Stimulated activated CD8-positive, alpha-beta memory T cell treated with anti-CD3 and anti-CD28 coated beads, Interleukin-12 subunit alpha, Interleukin-12 subunit beta, amount 100 ng/mL, for 4 hours (primary cell): ENCODE measurements around the gene HEYL.

ENCODE experiments used
- DNase-seq: peaks from one replicate; pipeline ENCODE4 v3.0.0-alpha.2; 2020; ENCODE audit warnings: low read depth

The HEYL gene

DNA sequence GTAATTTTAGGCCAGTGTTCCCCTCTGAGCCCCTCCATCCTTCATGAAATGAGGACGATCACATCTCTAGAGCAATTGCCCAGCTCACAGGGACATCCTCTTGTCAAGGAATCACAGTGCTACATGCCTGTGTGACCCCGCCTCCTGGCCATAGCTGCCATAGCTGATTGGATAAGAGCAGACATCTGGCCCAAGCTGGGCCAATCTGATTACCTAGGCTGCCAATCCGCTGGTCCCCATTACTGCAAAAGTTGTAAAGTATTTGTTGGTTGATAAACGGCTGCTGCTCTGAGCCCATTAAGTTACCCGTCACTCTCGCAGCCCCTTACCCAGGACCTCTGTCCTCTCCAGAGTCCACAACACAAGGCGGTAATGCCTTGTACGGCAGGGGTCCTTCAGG, 24.1 kb upstream of the HEYL start:
- DNase-seq = no peak

DNA sequence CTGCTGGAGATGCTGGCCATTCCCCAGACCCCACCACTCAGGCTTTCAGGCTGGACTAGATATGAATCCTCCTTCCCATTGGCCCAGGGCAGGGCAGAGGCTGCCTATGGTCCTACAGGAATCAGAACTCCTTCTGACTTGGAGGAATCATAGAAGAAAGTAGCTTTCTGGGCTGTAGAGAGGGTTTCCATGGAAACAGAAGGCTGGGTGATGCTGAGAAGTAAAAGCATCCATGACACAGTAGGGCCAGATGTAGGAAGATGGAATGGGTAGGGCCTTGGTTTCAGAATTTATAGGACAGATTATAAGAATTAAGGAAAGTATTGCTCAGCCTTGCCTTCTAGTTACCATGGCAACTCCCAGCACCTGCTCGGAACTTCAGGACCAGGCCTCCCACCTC, 23.4 kb upstream of the HEYL start:
- no peak for DNase-seq

DNA sequence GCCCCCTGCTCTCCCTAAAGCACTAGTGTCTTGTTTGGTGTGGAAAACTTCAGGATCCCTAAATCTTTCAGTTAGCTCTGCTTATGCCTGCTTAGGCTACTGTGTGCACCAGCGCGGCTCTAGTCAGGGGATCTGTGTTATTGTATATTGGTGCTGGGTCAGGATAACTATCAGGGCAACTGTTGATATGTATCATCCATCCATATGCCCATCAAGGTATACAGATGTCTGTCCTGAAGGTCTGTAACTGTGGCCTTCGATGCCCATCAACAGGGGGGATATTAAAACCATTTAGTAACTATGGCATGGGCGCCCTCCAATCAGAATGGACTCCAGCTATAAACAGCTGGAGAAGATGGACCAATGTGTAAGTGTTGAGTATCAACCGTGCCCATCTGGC, 20.1 kb upstream of the HEYL start:
- DNase-seq = no peak

DNA sequence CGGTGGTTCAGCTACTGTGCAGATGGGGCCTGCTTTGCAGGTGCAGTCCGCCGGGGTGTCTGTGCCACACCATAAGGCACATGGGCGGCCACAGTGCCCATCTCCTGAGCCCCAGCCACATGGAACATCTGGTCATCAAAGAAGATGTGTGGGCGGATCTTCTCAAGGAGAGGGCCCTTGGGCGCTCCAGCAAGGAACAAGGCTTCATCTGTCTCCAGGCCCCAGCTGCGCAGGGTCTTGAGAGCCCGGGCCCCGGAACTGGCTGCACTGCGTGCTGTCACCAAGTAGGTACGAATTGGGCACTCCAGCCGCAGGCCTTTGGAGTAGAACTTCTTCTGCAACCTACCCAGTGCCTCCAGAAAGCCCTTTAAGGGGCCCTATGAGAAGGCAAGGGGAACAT, 19.7 kb upstream of the HEYL start:
- DNase-seq = no peak

DNA sequence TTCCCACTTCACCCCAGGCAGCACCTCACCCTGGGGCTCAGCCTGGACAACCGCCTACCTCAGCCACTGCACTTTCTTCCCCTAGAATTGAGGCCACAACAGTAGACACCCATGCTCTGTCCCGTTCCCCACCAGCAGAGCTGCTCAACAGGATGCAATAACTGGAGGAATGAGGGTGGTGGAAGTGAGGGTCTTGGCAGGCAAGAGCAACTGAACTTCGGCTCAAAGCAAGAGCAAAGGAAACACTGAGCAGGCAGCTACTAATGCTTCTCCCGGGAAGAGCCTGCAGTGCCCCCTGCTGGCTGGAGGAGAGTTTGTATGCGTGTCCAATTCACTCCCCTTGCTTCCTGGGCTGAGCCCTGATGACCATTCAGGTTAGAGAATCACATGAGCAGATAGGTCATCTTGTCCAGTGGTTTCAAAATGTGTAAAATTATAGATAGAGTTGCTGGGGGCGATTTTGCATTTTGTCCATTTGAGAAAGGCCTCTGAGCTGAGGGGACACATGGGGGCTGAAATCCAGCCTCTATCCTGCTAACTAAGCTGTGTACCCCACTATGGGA, 18.6 kb upstream of the HEYL start:
- no peak for DNase-seq

DNA sequence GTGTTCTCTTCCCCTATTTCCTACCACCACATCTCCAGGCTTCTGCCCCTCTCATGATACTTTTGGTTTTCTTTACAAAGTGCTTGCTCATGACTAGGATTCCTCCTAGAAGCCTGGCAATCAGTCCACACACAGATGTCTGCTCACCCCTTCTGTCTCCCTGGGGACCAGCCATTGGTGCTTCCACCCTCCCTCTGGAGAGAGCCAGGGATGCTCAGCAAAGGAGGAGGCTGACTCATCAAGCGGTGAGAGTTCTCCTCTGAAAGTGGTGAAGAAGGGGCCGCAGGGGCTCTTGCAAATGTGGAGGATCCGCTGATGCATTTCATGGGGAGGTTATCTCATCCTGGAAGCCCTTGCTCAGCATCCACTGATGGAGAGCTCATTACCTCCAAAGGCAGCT, 18.0 kb upstream of the HEYL start:
- no peak for DNase-seq

DNA sequence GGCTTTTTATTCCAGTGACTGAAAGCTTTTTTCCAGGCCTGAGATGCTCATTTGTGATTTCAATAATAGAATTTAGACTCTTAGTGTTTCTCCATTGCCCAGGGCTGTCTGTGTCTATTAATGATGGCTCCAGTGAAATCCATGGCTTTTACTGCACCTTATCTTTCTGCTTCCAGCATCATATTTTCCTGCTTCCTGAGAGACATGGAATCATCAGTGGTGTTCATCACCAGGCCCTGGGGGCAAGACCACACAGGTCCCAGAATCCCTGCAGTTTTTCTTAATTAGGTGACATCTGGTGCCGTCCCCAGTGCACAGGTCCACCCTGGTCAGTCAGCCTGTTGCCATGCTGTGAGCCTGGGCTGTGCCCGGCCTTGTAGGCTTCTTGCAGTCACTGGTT, 16.9 kb upstream of the HEYL start:
- no peak for DNase-seq

DNA sequence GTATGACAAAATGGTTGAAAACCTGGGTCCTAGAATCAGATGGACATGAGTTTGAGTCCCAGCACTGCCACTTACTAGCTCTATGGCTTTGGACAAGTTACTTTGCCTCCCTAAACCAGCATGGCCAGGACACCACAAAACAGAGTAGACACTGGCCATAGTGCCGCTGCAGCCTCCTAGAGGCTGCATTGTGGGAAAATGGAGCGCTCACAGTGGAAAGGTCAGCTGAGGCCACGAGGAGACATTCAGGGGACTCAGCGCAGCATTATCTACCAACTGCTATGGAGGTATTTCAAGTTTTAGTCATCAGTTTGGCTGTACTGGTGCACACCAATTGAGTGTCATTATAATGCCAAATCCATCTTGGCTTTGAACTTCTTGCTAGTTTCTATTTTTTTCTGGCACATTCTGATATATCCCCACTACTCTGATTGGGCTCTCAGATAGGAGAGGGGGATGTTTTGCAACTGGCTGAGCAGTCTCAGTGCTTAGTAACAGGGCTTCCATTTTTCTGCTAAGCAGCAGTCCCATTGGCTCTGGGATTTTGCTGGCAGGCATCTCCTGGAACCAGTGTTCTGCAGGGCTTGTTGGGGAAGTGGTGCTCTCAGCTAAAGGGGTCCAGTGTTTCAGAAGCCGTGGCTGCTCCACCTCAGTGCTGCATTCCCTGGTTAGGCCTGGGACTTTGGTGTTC, 16.3 kb upstream of the HEYL start:
- DNase-seq = no peak

DNA sequence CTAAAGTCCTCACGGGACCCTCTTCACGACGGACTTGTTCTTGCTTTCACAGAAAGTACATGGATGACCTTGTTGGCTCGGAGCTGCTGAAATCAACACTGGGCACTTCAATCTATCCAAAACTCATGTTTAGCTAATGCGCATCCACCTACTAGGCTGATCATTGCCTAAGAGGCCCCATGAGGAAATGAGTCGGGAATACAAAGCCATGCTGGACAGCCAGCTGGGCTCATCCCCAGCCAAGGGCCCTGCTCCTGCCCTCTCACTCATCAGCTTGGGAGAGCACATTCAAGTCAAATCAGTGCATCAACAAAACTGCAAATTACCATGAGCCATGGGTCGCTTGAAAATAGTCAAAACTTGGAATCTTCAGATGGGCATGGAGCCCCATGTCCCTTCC, 14.8 kb upstream of the HEYL start:
- DNase-seq = no peak

DNA sequence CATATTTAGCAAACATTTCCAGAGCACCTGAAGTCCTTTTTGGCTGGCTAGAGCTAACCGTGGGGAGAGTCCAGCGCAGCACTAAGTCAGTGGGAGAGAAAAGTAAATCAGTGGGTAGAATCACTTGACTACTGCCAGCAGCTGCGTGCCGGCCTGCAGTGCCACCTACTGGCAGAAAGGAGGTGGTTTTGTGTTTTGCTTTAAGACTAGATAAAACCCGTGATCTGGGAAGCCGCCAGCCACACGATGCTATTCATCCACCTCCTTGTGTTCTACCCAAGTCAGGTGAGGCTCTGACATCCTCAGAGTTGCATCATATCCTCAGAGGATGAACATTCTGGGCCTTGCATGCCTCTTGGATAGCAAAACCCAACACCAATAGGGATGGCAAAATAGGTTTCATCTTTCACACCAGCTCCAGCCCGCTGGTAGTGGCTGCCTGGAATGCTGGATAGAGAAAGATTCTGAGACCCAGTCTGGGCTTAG, 14.1 kb upstream of the HEYL start:
- DNase-seq = peak; percentile 47

DNA sequence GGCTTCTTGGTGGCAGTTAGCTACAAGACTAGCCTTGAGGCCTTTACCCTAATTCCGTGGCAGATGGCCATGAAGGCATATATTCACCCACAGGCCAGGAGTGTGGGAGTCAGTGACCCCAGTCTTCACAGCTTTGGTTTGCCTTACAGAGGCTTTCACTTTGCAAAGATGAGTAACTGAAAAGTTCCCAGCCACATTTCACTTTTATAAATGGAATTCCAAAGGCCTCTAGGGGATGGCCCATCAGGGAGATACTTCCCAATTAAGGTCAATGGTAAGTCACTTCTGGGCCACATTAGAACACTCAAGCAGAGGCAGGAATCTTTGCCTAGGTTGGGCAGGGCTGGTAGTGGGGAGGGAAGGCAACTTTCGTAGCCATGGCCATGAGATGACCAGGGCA, 13.1 kb upstream of the HEYL start:
- DNase-seq = no peak

DNA sequence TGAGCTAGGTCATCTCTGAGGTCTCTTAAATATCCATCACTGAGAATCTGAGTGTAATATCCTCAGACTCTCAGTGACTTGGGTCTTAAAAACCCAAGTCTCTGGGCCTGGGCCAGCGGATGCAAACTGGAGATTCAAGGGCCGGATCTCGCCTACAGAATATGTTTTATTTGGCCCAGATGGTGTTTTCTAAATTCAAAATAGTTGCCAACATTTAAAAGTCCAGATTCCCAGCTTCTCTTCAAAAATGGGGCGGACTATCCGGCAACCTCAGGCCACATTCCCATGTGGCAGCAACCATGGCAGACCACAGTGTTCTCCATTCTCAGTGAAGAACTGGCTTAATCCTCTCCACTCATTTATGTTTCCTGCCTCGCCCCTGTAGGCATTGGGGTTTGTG, 12.7 kb upstream of the HEYL start:
- no peak for DNase-seq

DNA sequence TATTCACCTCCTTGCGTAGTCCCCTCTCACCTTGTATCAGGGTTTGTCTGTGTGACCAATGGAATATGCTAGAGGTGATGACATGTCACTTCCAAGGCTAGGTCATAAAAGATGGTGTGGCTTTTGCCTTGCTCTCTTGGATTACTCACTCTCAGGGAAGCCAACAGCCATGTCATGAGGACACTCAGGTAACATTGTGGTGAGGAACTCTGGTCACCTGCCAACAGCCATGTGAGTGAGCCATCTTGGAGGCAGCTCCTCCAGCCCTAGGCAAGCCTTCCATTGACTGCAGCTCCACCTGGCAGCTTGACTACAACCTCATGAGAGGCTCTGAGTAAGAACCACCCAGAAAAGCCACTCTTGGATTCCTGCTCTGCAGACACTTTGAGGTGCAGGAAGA, 11.0 kb upstream of the HEYL start:
- DNase-seq = no peak

DNA sequence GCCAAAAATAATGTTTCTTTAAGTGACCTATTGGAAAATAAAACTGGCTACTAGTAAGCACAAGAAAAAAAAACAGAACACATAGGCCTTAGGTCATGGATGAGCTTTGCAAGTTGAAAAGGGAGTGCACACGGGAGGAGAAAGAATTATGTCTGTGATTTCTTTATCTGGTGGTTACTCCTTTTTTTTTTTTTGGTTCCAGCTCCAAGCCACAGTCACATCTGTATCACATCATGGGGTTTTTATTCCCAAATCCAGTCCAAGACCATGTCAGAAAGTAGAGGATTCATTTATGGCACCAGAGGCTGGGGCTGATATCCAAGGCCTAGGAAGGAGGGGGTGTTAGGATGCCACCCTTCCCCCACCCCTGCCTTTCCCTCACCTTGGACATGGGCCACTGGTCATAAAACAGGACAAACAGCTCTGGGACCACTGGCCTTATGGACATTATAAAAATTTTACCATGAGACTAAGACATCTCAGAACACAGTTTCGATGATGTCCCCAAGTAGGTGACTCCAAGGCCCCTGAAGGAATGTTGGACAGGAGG, 10.3 kb upstream of the HEYL start:
- no peak for DNase-seq

DNA sequence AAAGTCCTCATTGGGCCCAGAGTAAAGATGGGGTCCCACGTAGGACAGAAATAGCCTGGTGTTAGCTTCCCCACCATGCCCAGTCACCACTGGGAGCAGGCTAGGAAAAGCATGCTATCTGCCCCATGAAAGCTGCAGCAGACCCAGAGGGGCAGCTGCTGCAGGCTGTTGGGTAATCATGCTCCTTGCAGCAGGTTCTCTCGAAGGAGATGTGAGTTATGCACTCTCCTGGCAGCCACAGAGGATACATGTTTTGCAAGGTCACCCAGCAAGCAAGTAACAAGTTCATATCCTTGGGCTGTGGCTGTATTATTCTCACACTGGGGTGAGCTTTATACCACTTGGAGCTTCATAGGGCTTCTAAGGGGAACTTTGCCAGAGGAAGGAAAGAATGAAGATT, 9.1 kb upstream of the HEYL start:
- no peak for DNase-seq

DNA sequence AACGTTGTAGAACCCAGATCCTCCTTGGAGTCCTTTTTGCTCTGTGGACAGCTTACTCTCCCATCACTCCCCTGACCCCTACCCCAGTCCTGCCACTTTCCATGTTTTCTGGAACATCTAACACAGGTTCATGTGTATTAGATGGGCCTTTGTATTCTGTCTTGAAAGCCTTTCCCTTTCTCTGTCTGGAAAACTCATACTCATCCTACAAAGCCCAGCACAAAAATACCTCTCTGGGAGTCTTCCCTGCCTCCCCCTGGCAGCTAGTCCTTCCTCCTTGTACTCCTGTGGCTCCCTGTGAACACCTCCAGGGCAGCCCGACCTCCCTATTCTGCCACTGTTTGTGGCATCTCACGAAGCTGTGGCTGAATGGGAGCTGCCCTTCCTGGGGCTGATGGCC, 7.8 kb upstream of the HEYL start:
- DNase-seq = no peak

DNA sequence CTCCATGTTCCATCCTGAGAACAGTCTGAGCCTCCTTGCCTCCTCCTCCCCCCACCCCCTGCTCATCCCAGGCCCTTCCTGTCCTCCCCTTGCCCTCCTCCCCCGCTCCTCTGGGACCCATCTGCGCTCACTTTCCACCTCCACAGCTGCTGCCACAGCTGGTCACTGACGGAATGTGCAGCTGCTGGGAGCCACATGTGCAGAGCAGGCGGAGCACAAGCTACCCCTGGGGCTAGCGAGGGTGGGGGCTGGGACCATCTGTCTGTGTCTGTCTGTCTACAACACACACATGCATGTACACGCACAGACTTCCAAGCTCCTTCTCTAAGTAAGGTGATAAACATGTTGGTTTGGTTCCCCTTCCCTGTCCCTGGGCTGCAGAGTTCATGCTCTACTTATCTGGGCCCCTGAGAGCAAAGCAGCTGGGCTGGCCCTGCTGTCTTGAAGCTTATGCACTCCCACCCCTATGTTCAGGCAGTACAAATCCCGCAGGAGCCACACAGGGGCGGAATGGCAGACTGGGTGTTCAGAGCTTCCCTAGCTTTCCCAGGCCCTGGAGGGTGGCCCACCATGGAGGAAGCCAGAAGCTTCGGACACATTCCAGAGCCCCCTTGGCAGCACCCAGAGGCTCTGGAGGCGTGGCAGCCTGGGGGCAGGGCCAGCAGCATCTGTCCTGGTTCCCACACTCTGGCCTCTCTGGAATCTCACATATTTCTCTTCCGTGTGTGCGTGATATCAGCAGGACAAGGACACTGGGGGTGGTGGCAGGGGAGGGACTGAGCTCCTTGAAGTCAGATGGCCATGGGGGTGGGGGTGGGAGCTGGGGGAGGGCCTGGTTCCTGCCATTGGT, 7.0 kb upstream of the HEYL start:
- no peak for DNase-seq

DNA sequence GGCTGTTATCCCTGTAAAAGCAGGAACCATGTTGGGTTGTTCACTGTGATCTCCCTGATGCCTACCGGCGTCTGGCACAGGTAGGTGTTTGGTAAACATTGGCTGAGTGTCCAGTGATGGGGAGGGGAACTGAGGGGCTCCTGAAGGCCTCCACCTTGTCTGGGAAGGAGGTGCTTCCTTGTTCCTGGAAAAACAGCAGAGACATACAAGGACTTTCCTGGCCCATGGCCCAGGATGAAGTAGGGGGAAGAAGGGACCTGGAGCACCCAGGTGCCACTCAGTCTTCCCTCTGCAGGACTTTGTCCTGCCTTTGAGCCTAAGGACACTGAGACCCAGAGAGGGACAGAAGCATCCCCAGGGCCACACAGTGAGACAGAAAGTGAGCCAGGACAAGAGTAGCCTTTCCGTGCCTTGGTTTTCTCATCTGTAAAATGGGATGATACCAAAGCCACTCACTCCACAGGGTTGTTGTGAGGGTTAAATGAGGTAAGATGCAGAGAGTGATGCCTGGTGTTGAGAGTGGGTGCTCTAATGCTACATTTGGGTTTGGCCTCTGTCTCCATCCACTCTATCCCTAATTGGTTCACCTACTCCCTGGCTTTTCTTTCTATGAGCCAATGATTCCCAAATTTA, 6.1 kb upstream of the HEYL start:
- no peak for DNase-seq

DNA sequence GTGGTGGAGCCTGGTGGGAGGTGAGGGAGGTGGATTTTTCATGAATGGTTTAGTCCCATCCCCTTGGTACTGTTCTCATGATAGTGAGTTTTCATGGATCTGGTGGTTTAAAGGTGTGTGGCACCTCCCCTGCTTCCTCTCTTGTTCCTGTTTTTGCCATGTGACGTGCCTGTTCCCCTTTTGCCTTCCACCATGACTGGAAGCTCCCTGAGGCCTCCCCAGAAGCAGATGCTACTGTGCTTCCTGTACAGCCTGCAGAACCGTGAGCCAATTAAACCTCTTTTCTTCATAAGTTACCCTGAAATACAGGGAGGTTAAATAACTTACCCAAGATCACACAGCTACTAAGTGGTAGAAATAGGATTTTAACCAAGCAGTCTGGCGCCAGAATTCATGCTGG, 4.3 kb upstream of the HEYL start:
- DNase-seq = no peak

DNA sequence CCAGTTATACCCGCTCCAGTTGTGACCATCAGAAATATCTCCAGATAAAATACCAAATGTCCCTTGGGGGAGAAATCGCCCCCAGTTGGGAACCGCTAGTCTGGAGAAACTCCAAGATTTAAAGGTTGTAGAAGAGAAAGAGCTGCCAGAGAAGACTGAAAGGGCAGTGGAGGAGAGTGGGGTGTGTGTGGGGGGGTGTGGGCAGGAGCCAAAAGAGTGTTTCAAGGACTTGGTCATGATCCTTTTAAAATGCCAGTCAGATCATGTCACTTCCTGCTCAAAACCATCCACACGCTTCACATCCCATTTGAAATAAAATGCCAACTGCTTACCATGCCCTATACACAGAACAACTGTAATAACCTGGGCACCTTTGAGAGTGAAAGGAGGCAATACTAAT, 3.4 kb upstream of the HEYL start:
- no peak for DNase-seq

DNA sequence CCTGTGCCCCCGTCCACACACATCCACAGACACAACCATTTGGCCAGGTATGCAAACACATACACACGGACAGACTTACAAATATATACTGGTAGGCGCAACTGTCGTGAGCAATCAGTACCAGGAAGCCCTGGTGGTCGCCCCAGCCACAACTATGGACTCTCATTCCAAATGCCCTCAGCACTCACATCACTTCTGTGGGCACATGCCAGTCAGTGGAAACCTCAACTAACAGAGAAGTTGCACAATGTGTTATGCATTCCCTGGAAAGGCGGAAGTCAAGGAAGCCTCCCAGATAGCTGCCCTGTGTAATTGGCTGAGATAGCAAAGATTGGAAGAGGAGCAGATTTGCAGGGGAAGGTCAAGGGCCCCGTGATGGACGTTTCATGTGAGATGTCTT, 1.4 kb upstream of the HEYL start:
- no peak for DNase-seq

DNA sequence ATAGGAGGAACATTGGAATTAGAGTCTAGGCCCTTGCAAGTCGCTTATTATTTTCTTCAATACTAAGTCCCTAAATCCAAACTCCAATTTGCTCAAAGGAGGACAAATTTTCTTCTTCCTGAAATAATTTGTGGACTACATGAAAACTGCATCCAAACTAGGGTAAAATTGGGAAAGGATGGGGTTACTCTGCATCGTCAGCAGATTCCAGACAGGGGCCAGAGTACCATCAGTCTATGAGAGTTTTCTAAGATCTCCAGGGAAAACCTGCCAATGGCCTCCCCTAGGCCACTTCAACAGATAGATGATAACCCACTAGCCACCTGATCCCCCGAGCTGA, 508 bp downstream of the HEYL start:
- no peak for DNase-seq

DNA sequence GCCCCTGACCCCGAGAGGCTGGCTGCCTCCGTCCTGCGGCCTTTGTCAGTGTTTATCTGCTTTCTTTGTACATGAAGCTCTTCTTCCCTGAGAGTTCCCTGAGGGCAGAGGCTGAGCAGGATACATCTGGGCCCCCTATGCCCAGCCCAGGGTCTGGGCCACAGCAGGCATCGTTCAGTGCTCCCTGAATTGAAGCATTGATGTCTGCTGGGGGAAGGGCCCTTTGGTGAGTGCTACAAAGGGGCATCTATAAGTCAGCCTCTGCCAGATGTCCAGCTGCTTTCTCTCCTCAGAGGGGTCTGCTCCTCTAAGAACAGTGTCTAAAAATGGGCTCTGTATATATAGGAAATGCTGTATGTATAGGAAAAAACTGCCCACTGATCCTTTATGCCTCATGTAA, 2.1 kb downstream of the HEYL start:
- DNase-seq = no peak
